ENCODE data around the gene ZCWPW2.

The ZCWPW2 gene

DNA sequence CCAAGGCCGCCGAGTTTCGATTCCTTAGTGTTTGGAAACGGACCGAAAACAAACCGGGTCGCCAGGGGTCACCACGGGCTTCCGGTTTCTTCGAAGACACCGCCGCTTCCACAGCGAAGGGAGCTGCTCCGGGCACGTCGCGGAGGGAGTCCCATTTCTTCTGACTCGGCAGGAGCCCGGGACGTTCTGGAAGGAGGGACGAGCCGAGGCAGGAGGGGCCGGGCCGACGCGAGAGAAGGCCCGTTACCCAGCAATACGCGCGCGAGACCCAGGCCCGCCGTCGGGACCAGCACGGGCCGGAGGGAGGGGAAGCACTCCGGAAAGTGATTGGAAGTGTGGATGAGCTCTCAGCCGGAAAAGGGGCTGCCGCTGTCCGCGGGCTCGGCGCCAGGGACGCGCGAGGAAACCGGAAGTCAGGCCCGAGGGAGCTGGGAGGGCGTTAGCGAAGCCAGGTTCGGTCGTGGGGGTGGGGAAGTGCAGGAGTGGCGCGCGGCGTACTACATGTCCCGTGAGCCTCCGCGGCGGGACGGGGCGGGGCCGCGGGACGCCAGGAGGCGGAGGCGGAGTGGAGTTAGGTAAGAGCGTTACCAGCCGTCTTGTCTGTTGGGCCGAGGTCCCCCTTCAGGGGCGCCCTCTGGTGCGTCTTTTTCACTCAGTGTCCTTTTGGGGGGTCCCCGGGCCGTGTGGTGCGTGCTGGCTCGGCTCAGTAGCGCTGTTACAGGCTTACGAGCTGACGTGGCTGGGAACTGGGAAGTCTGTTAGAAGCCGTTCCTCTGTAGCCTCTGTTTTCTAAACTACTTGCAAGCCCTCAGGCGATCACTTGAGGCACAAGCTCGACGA lies at the start of gene ZCWPW2, which contains the start of gene AZI2:
Gene ZCWPW2 (plus strand): TSS at position 93 of the 840 bp plus-strand sequence. CDS start 64,348 bp downstream, outside the sequence.
Gene AZI2 (minus strand): TSS at position 196 of the 840 bp plus-strand sequence. CDS start 8,207 bp downstream, outside the sequence.
- DNase-seq (ENCODE audit: low read depth in 2 of 2), result peak; percentile 88 to 90

GRCh38 chr3:28299705-28300104 lies 48.8 kb upstream of the ZCWPW2 start:
- DNase-seq (ENCODE audit: low read depth in 2 of 2), result no peak

- DNase-seq (ENCODE audit: low read depth in 2 of 2), result no peak
Observed at GRCh38 chr3:28300345-28300962, 48.1 kb upstream of the ZCWPW2 start.

DNA sequence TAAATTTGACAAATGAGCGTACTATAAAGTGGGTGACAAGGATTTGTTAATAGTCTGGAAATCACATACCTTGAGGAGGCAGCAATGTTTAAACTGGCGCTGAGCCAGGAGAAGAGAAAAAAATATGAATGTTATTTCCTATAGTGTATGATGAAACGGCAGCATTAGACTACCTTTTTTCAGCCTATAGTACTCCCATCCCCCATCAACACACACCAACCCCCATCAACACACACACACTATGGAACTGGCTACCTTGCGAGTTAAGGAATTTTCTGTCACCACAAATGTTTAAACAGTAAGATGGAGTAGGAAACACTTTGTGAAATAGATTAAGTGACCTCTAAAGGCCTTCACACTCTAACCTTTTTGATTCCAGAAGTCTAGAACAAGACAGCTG lies 46.8 kb upstream of the ZCWPW2 start:
- no peak for DNase-seq (ENCODE audit: low read depth in 2 of 2)

- no peak for DNase-seq (ENCODE audit: low read depth in 2 of 2)
Observed at GRCh38 chr3:28308196-28308595, 40.3 kb upstream of the ZCWPW2 start.

GRCh38 chr3:28315711-28316110 lies 32.8 kb upstream of the ZCWPW2 start:
- no peak for DNase-seq (ENCODE audit: low read depth in 2 of 2)

DNA sequence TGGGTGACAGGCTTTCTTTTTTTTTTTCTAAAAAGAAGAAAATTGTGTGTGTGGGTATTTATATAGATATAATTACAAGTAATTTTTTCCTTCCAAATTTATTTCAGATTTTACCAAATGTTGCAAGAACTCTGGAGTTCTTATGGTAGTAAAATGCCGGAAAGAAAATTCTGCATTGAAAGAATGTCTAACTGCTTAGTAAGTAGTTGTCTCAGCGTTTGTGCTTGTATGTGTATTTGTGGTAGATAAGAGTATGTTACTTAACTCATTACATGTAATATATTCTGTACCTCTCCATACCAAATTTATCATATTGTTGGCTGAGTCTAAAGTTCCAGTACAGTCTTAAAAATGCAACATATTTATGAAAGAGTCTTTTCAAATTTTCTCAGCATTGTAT lies 32.3 kb upstream of the ZCWPW2 start:
- no peak for DNase-seq (ENCODE audit: low read depth in 2 of 2)

DNA sequence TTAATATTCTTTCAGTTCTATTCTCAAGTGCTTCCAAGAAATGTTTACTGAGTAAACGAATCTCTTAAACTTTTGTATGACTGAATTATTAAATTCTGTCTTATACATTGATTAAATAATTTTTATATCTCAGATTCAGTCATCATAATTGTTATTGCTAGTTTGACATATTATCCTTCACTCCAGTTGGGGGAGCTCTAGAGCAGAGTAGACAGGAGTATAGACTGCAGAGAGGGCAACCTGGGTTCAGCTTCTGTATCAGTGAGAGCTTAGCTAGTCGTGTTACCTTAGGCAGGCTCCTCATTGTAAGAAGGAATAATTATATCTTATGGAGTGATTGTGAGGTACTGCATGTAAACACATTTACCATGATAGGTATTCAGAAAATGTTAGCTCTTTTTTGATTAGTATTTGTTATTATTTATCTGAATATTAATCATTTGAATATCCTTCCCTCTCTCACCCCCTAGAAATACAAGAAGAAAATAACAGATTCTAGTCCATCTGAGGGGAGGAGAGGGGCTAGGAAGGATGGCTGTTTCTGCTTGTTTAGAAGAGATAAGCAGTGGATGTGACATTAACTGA lies 31.0 kb upstream of the ZCWPW2 start:
- DNase-seq (ENCODE audit: low read depth in 2 of 2), result no peak

- DNase-seq (ENCODE audit: low read depth in 2 of 2), result no peak
Observed at GRCh38 chr3:28320981-28321380, 27.5 kb upstream of the ZCWPW2 start.

DNA sequence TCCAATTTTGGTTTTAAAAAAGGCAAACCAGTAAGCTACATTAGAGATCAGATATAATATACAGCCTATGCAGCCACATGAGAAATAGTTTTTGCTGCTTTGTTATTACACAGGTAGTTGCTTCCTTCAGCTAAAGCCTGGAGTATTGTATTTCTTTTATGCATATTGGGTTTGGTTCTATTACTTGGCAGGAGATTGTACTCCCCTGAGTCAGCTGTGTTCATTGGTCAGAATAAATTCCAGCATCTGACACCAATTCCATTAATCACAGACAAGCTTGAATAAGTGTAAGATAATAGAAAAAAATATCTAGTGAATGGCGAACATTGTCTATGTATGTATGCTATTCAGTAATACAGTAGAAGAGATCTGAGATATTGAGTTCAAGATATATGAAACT lies 26.1 kb upstream of the ZCWPW2 start:
- DNase-seq (ENCODE audit: low read depth in 2 of 2), result peak; percentile 29 to 33

DNA sequence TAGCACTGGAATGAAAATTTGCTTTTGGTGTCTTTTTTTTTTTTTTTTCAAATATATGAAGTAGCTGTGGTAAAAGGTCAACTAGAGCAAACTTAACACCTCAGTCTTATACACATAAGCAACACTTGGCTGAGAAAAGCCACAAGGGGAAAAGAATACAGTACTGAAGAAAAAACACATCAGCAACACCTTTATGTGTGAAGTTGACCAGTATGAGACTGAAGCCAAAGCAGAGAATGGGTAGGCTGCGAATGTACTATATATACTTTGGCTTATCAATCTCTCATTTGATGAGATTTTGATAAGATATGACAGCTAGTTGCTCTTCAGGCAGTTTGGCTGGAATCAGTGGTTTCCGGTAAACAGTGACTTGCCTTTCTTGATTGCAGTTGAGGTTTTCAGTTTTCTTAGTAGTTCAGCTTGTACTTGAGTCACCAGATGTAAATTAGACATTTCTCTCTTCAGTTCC lies 22.0 kb upstream of the ZCWPW2 start:
- no peak for DNase-seq (ENCODE audit: low read depth in 2 of 2)

GRCh38 chr3:28328188-28329151 lies 20.1 kb upstream of the ZCWPW2 start:
- DNase-seq (ENCODE audit: low read depth in 2 of 2), result no peak

DNA sequence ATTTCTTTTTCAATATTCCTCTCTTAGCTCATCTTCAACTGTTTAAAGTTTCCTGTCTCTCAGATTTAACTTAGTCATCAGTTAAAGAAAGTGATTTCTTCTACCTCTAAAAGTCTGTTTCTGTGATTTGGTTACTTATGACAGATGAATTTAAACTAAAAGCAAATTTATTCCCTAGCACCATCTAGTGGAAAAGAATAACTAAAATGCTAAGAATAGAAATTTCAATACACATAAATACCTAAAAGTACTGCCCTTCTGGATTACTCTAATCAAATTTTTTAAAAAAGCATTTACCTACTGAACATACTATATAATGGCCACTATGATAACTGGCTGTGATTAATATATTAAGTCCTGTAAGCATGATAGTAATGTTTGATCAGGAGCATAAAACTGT lies 14.0 kb upstream of the ZCWPW2 start:
- no peak for DNase-seq (ENCODE audit: low read depth in 2 of 2)

DNA sequence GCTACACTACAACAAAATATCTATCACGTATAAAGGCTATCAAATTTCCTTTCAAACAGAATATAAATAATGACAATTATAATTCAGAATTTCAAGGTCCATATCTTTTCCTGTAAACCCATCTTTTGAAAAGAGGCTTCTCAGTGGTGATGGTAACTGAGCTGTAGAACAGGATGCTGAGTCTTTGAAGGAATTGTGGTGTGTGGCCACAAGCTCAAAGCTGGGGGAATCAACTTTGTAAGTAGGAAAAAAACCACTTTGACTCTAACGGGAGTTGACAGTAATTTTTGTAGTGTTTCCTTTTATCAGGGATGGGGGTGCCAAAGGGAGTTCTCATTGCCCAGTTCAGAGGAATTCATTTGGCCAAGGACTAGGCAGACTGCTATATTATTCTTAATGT lies 13.3 kb upstream of the ZCWPW2 start:
- DNase-seq (ENCODE audit: low read depth in 2 of 2), result no peak

DNA sequence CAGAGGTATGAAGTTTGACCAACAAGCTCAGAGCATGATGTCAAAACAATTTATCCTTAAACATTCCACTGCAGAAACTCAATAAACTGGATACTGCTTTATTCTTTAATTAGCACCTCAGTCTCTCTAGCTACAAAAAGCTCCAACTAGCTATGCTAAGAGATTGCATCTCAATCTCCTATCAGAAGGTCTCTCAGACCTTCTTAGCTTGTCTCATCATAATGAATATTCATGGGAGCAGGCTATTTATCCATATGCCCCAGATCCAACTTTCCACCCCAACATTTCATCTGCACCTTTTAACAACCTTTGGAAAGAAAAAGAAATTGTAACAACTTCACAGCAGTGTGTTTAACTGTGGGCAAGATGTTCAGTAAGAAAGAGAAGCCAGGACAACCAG lies 11.3 kb upstream of the ZCWPW2 start:
- DNase-seq (ENCODE audit: low read depth in 2 of 2), result no peak

DNA sequence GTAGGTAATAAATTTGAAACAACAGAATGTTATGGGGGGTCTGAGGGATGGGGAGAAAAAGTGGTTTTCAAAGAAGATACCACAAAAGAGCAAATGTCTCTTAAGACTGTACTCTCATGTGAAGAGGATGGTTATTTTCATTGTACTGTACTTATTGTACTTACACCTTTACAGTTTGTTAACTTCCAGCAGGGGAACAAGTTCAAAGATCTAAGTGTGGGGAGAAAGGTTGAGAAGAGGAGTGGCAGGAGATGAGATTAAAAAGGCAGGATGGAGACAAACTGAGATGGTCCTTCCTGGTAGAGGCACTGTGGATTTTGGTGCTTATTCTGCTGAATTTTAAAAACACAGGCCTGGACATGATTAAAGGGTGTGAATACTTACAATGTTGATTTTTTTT lies 5.4 kb upstream of the ZCWPW2 start:
- DNase-seq (ENCODE audit: low read depth in 2 of 2), result no peak

DNA sequence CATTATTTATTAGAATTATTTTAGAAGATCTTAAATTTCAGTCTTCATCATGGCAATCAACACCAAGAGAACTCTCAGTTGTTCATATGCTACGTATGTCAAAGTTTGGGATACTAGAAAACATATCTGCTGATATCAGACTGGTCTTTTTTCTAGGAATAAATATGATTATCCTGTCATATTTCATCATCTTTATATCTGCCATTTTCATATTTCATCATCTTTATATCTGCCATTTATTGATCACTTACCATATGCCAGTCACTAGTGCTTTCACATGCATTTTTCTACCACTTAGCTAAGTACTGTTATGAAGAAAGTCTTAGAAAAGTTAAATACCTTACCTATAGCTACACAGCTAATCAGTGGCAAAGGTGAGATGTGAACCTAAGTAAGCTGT lies 2.8 kb upstream of the ZCWPW2 start:
- no peak for DNase-seq (ENCODE audit: low read depth in 2 of 2)

DNA sequence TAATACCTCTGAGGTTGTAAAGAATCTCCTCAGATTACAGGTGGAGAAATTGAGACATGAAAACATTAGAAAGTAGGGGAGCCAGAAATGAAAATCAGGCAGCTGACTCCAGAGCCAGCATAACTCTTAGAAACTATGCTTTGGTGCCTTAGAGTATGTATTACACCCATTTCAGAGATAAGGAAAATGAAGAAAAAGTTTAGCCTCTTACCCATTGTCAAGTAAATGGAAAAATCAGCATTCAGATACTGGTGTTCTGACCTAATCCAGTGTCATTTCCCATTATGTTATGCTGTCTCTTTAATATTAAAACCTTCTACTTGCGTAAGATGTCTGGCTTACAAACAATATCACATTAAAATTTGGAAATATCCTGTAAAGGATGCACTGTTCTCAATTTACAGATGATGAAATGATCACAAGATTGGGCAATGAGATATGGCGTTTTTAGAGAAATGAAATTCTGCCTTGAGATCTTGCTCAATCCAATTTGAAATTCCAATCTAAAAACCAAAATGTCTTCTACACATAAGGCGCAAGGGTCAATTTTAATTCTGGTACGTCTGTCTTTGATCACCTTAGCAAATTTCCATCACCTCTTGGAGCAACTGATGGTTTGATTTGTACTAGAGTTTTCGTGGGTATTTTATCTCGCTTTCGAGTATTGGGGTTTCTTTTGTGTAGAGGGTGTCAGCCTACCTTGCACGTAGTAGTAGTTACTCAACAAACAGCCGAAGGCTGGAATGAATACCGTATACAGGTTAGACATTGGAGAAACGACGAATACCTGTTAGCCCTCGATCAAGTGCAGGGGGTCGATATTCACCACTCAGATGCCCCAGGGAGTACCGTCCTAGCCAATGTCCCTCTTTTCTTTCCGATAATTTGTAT lies 902 bp upstream of the ZCWPW2 start:
- peak; percentile 49 to 56 for DNase-seq (ENCODE audit: low read depth in 2 of 2)

DNA sequence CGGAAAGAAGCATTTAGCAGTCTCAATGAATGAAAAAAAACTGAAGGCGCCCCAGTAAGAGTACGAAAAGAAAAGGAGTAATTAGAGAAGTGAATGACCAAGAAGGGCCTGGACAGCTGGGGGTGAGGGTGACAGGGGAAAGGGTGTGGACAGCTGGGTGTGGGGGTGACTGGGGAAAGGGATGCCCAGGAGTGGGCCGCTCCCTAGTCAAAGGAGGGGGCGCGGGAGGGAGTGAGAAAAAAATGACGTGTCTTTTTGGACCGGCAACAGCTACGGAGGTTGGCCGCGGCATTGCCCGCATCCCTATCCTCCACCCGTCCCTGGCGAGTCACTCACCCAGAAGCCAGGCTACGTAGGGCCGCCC lies 274 bp upstream of the ZCWPW2 start:
- no peak for DNase-seq (ENCODE audit: low read depth in 2 of 2)

- no peak for DNase-seq (ENCODE audit: low read depth in 2 of 2)
Observed at GRCh38 chr3:28349469-28350000, 1.0 kb downstream of the ZCWPW2 start.
